Astrocyte of the cerebellum (primary cell): ENCODE results near the gene GRAMD4.

ENCODE experiments used
- DNase-seq: peaks from one replicate; pipeline ENCODE4 v3.0.0-alpha.2; 2011; ENCODE audit warnings: low read depth
- H3K4me3 ChIP-seq: 2 replicates; pipeline ENCODE4 v1.5.1; 2011; ENCODE audit warnings: mild to moderate bottlenecking, low read depth, low read length, moderate library complexity
- CTCF ChIP-seq: IDR thresholded peaks from 2 replicates; pipeline ENCODE4 v1.5.1; 2012; ENCODE audit warnings: low read length, low read depth, moderate library complexity, mild to moderate bottlenecking; ENCODE audit errors: missing control alignments
- in situ Hi-C: cut with HindIII; loops from 2 replicates; pipeline ENCODE4 v1.10.0; 2017; ENCODE audit warnings: low sequenced_read_pairs

GRAMD4 gene

GRCh38 chr22:46673205-46673604, 53.0 kb downstream of the GRAMD4 start:
- no peak for TF ChIP-seq CTCF
- H3K4me3 ChIP-seq = no peak overlapping the region
- no peak for DNase-seq
- in situ Hi-C loops = no loop called here

DNA sequence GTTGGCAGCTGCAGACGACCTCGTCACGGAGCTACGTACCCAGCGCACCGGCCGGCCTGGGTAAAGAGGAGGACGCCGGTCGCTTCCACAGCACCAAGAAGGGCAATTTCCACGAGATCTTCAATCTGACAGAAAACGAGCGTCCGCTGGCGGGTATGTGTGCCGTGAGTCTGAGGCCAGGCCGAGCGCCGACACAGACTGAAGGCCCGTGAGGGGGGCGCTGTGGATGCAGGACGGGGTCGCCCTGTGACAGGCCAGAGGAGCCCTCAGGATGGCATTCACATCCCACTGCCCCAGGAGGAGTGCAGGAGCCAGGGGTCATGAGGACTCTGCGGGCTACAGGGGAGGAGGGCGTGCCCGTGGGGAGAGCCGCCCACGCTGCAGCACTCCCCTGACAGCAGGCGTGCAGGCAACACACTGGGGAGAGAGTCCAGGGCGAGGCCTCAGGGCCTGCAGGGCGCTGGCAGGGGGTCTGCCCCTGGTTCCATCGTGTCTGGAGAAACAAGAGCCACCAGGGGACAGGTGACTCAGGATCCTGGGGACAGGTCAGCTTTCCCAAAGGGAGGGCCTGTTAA, 53.6 kb downstream of the GRAMD4 start:
- in situ Hi-C loops = no loop called here
- TF ChIP-seq CTCF = no peak
- no peak overlapping the region for H3K4me3 ChIP-seq
- no peak for DNase-seq

GRCh38 chr22:46674367-46674781, 54.2 kb downstream of the GRAMD4 start:
- no peak overlapping the region for H3K4me3 ChIP-seq
- no peak for DNase-seq
- in situ Hi-C loops = no loop called here
- TF ChIP-seq CTCF = no peak

DNA sequence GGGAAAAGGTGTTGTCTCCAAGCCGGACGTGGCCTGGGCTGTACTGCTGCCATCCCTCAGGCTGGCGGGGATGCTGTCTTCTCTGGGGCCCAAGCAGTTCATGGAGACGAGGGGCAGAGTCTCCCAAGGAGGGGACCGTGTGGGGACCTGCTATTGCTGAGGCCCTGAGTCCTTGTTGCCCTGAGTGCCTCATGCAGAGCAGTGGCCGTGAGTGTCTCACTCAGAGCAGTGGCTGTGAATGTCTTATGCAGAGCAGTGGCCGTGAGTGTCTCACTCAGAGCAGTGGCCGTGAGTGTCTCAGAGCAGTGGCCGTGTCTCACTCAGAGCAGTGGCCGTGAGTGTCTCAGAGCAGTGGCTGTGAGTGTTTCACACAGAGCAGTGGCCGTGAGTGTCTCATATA, 54.7 kb downstream of the GRAMD4 start:
- DNase-seq = no peak
- in situ Hi-C loops = no loop called here

GRCh38 chr22:46675479-46675878, 55.3 kb downstream of the GRAMD4 start:
- no peak overlapping the region for H3K4me3 ChIP-seq
- no peak for TF ChIP-seq CTCF
- in situ Hi-C loops = no loop called here
- DNase-seq = no peak

More for the DNA sequence above, 54.7 kb downstream of the GRAMD4 start:
- no peak overlapping the region for H3K4me3 ChIP-seq
- TF ChIP-seq CTCF = no peak

- no peak for TF ChIP-seq CTCF
- no peak for DNase-seq
- in situ Hi-C loops = no loop called here
- no peak overlapping the region for H3K4me3 ChIP-seq
Observed at GRCh38 chr22:46675938-46676337, 55.8 kb downstream of the GRAMD4 start.

- TF ChIP-seq CTCF = no peak
- no peak overlapping the region for H3K4me3 ChIP-seq
- DNase-seq = no peak
- in situ Hi-C loops = no loop called here
Observed at GRCh38 chr22:46676479-46676878, 56.3 kb downstream of the GRAMD4 start.
